ENCODE results near the gene TUT7. TPM values are rescaled to one million over a fixed set of nuclear protein-coding genes. Genes with fewer than 3 reads are reported as not detected.
A peak's percentile ranks its signal among the peaks of the same experiment; 100 is the strongest.
"Not testable (repeated sequence)": the region's sequence is repeated elsewhere in the genome, so short reads cannot be mapped to it uniquely, and the experiment has no call there.

The TUT7 gene
- total RNA-seq, 2 experiments from 2014 or later = 29.2 to 43.4 TPM

DNA sequence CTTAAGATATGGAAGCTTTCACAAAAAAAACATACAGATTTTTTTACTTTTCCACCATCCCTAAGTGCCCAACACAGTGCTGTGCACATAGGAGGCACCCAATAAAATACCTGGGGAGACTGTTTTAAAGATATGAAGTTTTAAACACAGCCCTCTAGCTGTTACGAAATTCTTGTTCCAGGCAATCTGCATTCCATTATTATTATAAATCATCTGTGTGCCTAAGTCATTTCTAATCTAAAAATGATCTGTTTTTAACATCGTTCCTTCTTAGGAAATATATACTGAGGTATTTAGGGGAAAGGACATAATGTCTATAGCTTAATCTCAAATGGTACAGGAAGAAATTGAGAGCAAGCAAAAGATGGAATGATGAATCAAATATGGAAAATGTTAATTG lies 39.1 kb downstream of the TUT7 start:
- no peak overlapping the region for H3K4me3 ChIP-seq (ENCODE audit: low read depth, low read length, poor library complexity, severe bottlenecking)
- H3K27ac ChIP-seq (ENCODE audit: low read depth, low read length, poor library complexity, severe bottlenecking) = no peak overlapping the region
- H2AFZ ChIP-seq (ENCODE audit: low read length) = no peak overlapping the region
- H4K20me1 ChIP-seq (ENCODE audit: insufficient read depth, low read length) = no peaks in the 10 kb centered on the region
- H3K4me2 ChIP-seq (ENCODE audit: low read length) = no peak overlapping the region
- H3K36me3 ChIP-seq (ENCODE audit: insufficient read depth, low read length) = peaks cover 85% of the 10 kb centered on the region
- BruUV-seq (replicated peaks) = TSS peak; percentile 8
- POLR2A ChIA-PET = no interaction called here
- no peaks in the 10 kb centered on the region for H3K79me2 ChIP-seq (ENCODE audit: insufficient read depth, low read depth, low read length)
- intact Hi-C loops (cut with micrococcal nuclease; ENCODE audit: unreplicated experiment) = no loop called here
- no peaks in the 10 kb centered on the region for H3K9me2 ChIP-seq (ENCODE audit: insufficient read depth, low read length)
- no peaks in the 10 kb centered on the region for H3K4me1 ChIP-seq (ENCODE audit: insufficient read depth, low read length, poor library complexity, severe bottlenecking)
- H3K9me3 ChIP-seq (ENCODE audit: low read length) = no peaks in the 10 kb centered on the region
- TF ChIP-seq, protein P1, sequence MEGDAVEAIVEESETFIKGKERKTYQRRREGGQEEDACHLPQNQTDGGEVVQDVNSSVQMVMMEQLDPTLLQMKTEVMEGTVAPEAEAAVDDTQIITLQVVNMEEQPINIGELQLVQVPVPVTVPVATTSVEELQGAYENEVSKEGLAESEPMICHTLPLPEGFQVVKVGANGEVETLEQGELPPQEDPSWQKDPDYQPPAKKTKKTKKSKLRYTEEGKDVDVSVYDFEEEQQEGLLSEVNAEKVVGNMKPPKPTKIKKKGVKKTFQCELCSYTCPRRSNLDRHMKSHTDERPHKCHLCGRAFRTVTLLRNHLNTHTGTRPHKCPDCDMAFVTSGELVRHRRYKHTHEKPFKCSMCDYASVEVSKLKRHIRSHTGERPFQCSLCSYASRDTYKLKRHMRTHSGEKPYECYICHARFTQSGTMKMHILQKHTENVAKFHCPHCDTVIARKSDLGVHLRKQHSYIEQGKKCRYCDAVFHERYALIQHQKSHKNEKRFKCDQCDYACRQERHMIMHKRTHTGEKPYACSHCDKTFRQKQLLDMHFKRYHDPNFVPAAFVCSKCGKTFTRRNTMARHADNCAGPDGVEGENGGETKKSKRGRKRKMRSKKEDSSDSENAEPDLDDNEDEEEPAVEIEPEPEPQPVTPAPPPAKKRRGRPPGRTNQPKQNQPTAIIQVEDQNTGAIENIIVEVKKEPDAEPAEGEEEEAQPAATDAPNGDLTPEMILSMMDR (conservative IDR thresholded peaks at IDR 0.05; ENCODE audit: low read length) = no peak
- no peak for TF ChIP-seq EZH2phosphoT487 (IDR thresholded peaks at IDR 0.05; ENCODE audit: borderline replicate concordance, low read depth, low read length)
- CTCF ChIA-PET (ENCODE audit: unreplicated experiment) = no interaction called here
- no peak for DNase-seq (ENCODE audit: low spot score)

DNA sequence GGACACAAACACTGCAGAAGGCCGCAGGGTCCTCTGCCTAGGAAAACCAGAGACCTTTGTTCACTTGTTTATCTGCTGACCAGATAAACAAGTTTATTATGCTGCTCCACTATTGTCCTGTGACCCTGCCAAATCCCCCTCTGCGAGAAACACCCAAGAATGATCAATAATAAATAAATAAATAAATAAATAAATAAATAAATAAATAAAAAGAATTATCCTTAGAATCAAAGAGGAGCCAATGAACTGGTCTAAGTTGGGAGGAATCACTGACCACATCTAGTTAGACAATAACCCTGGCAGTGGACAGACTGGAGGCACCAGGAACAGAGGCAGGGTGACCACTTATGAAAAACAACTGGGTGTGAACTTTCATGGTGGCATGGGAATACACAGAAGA lies 41.3 kb downstream of the TUT7 start:
- H3K4me3 ChIP-seq (ENCODE audit: low read depth, low read length, poor library complexity, severe bottlenecking); CTCF ChIA-PET (ENCODE audit: unreplicated experiment); H3K79me2 ChIP-seq (ENCODE audit: insufficient read depth, low read depth, low read length); H3K9me2 ChIP-seq (ENCODE audit: insufficient read depth, low read length); POLR2A ChIA-PET; H4K20me1 ChIP-seq (ENCODE audit: insufficient read depth, low read length); H3K9me3 ChIP-seq (ENCODE audit: low read length); H3K4me1 ChIP-seq (ENCODE audit: insufficient read depth, low read length, poor library complexity, severe bottlenecking); H2AFZ ChIP-seq (ENCODE audit: low read length); H3K4me2 ChIP-seq (ENCODE audit: low read length); DNase-seq (ENCODE audit: low spot score); H3K27ac ChIP-seq (ENCODE audit: low read depth, low read length, poor library complexity, severe bottlenecking); BruUV-seq (replicated peaks); intact Hi-C loops (cut with micrococcal nuclease; ENCODE audit: unreplicated experiment): not testable (repeated sequence)
- peaks cover 86% of the 10 kb centered on the region for H3K36me3 ChIP-seq (ENCODE audit: insufficient read depth, low read length)

DNA sequence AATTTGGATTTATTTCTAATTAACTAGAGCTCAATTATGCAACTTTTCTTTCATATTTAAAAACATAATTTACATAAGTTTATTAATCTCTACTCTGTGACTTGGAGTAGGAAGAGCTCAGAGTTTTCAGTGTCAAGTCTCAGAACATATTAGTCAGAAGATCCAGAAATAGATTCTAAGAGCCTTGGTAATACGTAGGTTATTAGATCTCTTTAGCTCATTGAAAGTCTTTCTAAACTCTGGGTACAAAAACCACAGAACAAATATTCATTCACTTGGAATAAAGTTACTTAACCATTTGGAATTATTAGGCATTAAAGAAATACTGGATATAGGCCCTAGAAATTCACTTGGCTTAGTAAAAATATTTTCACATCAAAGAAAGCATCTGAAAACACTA lies 45.5 kb downstream of the TUT7 start:
- TF ChIP-seq EZH2phosphoT487 (IDR thresholded peaks at IDR 0.05; ENCODE audit: borderline replicate concordance, low read depth, low read length) = no peak
- TF ChIP-seq, protein P1 (conservative IDR thresholded peaks at IDR 0.05; ENCODE audit: low read length) = no peak
- Histone ChIP-seq H2AFZ (ENCODE audit: low read length) (no peak overlapping the region), H3K79me2 (ENCODE audit: insufficient read depth, low read depth, low read length) (no peaks in the 10 kb centered on the region), H3K36me3 (ENCODE audit: insufficient read depth, low read length) (peaks cover 84% of the 10 kb centered on the region), H4K20me1 (ENCODE audit: insufficient read depth, low read length) (no peaks in the 10 kb centered on the region), H3K4me2 (ENCODE audit: low read length) (no peak overlapping the region), H3K27ac (ENCODE audit: low read depth, low read length, poor library complexity, severe bottlenecking) (no peak overlapping the region), H3K9me2 (ENCODE audit: insufficient read depth, low read length) (no peaks in the 10 kb centered on the region), H3K9me3 (ENCODE audit: low read length) (no peaks in the 10 kb centered on the region), H3K4me3 (ENCODE audit: low read depth, low read length, poor library complexity, severe bottlenecking) (no peak overlapping the region), H3K4me1 (ENCODE audit: insufficient read depth, low read length, poor library complexity, severe bottlenecking) (no peaks in the 10 kb centered on the region)
- no TSS peak for BruUV-seq (replicated peaks)
- CTCF ChIA-PET (ENCODE audit: unreplicated experiment) = no interaction called here
- intact Hi-C loops (cut with micrococcal nuclease; ENCODE audit: unreplicated experiment) = no loop called here
- POLR2A ChIA-PET = interaction anchor here (0.7 to 1.4 kb wide), 7 partner anchors 8 to 313 kb away, joined by 3 to 7 read pairs (median 4); no protein-coding TSS in a partner anchor
- DNase-seq (ENCODE audit: low spot score) = no peak
